ENCODE measurements around the gene WAPL.

DNA sequence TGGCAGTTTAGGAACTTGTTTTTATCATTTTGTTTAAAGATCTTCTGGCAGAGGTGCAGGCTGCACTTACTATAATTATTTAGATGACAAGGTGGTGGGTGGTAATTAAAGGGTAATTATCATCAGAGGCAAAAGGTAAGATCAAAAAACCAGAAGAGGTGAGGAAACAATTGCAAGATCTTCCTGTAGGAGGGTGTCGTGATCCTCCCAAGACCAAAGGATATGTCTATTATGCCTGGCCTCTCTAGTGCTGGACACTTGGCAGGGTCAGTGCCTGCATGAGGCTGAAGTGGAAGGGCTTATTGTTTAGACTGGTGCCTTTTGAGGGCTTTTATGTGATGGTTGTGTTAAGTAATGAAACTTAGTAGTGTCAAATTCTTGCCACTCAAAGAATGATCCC lies 1.8 kb upstream of the WAPL start:
- TF ChIP-seq, protein P1, sequence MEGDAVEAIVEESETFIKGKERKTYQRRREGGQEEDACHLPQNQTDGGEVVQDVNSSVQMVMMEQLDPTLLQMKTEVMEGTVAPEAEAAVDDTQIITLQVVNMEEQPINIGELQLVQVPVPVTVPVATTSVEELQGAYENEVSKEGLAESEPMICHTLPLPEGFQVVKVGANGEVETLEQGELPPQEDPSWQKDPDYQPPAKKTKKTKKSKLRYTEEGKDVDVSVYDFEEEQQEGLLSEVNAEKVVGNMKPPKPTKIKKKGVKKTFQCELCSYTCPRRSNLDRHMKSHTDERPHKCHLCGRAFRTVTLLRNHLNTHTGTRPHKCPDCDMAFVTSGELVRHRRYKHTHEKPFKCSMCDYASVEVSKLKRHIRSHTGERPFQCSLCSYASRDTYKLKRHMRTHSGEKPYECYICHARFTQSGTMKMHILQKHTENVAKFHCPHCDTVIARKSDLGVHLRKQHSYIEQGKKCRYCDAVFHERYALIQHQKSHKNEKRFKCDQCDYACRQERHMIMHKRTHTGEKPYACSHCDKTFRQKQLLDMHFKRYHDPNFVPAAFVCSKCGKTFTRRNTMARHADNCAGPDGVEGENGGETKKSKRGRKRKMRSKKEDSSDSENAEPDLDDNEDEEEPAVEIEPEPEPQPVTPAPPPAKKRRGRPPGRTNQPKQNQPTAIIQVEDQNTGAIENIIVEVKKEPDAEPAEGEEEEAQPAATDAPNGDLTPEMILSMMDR (IDR thresholded peaks at IDR 0.05; ENCODE audit: low read depth, low read length, poor library complexity, severe bottlenecking), result peak; percentile 45
- no peak for TF ChIP-seq EZH2phosphoT487 (IDR thresholded peaks at IDR 0.05; ENCODE audit: borderline replicate concordance, low read length)

Measured in DOHH2 (cell line).